Left ventricle myocardium superior (tissue), 1 donor: Measurements from ENCODE around the gene NELL1. TPM values are rescaled to one million over a fixed set of nuclear protein-coding genes. Genes with fewer than 3 reads are reported as not detected.

Experiments used
- ATAC-seq: fragments of 200-7000 bp; cut with Tn5 transposase; one replicate; pipeline ENCODE4 v1.9.1; 2020; ENCODE audit warnings: mild to moderate bottlenecking, moderate library complexity
- DNase-seq: peaks from one replicate; pipeline ENCODE4 v3.0.0-alpha.2; 2020
- intact Hi-C: fragments of 100-400 bp; cut with micrococcal nuclease; formaldehyde crosslinking; loops from one replicate; pipeline ENCODE4 v1.11.0; 2022
- total RNA-seq: library from RNA; stranded (reverse); fragmentation: NEBNext Ultra II Directional; extraction: Animal tissue kit (Norgen Biotek cat#: 25700); gene quantifications from one replicate; pipeline ENCODE4 v1.2.1, GENCODE V29; 2021
- donor health status: DM: no; HTN: yes; CAD: no; lungs with severe emphysema.

Gene NELL1
- total RNA-seq, 1 donor from 2014 or later = not detected

GRCh38 chr11:21343204-21343603, 673.8 kb downstream of the NELL1 start:
- intact Hi-C loops = no loop called here

DNA sequence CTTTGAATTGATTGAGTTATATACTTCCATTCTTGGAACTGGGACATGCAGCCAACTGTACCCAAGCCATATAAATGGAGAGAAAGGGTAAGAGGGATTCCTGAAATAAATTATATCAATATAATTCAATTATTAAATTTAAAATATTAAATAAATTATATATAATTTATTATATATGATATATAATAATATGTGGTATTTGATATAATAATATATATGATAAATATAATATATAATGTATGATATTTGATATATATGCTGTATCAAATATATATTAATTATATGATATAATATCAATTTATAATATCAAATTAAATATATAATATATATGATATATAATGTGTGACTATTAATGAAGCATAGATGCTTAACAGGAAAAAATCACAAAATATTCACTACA, 677.0 kb downstream of the NELL1 start:
- intact Hi-C loops = no loop called here
- DNase-seq = no peak
- ATAC-seq = no peak

More at GRCh38 chr11:21343204-21343603, 673.8 kb downstream of the NELL1 start:
- ATAC-seq (no peak), DNase-seq (no peak)

GRCh38 chr11:21350613-21351012, 681.2 kb downstream of the NELL1 start:
- ATAC-seq (no peak), DNase-seq (no peak)
- intact Hi-C loops = no loop called here

GRCh38 chr11:21353425-21353824, 684.0 kb downstream of the NELL1 start:
- intact Hi-C loops = no loop called here
- ATAC-seq (no peak), DNase-seq (no peak)

DNA sequence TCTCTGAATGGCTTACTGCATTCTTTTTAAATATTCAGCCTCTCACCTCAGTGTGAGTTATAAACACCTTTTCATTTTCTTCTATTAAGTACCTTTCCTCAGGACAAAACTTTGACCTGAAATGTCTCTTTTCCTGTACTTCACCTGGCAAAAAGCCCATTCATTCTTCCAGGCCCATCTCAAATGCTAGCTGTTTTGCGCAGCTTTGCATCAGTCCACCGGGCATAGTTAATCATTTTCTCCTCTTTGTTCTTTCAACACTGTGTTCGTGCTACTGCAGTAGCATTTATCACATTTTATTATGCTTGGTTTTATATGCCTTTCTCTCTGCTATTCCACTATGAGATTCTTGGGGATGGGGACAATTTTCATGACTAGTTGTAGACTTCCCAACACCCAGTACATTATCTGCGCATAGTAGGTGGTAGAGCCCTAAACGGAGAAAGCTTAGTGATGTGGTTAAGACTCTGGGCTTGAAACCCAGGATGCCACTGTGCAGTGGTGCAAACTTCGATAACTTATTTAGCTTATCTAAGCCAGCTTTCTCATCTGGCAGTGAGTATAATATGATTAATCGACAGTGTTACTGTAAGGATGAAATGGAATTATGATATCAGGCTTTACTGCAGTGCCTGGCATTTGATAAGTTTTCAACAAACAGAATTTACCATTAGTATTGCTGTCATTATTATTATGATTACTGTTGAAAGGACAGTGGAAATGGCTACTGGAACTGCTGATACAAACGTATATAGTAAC, 695.7 kb downstream of the NELL1 start:
- DNase-seq (no peak), ATAC-seq (no peak)
- intact Hi-C loops = no loop called here

DNA sequence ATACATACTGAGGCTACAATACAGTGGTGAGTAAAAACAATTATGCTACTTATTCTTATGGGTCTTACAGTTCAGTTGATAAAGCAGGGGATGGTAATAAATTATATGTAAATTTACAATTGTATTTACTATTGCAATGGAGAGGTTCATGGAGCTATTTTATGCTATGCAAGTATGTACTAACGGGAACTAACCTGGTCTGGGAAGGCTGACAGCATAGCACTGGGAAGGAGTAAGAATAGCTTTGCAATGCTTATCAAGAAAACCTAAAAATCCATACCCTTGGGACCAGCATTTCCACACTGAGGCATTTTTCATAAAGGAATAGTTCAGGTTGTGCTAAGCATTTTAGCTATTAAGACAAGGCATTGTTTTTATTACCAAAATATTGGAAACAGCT, 700.6 kb downstream of the NELL1 start:
- ATAC-seq (no peak), DNase-seq (no peak)
- intact Hi-C loops = no loop called here

GRCh38 chr11:21371044-21371443, 701.7 kb downstream of the NELL1 start:
- ATAC-seq (no peak), DNase-seq (no peak)
- intact Hi-C loops = no loop called here

GRCh38 chr11:21372672-21373071, 703.3 kb downstream of the NELL1 start:
- no peak for ATAC-seq
- DNase-seq = no peak
- intact Hi-C loops = no loop called here

- intact Hi-C loops = no loop called here
- ATAC-seq (no peak), DNase-seq (no peak)
Observed at GRCh38 chr11:21374376-21374775, 705.0 kb downstream of the NELL1 start.

GRCh38 chr11:21385669-21386440, 716.5 kb downstream of the NELL1 start:
- intact Hi-C loops = no loop called here
- no peak for ATAC-seq
- no peak for DNase-seq

DNA sequence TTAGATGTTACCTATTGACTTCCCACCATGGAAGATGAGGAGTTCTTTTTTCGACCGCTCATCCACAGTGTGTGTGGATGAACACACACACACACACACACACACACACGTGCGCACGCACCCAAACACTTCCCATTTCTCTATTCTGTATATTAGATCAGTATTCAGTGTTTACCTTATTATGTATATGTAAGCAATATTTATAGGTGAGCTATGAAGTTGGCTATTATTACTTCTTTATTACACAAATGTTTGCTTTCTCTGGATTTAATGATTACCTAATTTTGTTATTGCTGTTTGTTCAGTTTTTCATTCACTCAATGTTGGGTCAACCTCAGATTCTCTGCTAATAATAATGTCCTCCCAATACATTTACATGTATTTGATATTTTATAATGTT, 721.0 kb downstream of the NELL1 start:
- intact Hi-C loops = no loop called here
- ATAC-seq = no peak
- no peak for DNase-seq

DNA sequence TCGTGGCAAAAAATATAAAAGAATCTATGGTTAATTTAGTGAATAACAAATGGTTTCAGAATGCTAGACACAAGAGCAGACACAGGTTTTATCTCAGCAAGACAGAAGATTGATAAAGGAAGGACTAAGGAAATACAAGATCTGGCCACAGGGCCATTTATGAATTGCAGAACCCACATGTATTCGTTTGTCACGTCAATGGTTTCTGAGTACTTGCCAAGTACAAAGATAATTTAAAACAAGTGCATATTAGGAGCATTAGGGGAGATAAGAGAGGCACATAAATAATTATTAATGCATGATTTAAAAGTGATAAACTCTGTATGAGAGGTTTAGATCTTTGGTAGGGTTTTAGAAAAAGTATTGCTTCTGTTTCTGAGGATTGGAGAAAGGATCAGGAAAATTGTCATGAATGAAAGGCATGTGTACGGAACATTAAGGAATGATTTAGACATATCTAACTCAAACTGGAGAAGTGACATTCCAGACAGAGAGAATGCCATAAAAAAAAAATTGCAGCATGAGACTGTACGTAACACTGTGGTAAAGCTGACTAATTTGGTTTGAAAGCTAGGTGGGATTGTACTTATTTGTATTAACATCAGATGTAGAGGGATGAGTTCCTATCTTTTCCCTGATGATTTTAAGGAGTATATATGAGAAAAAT, 727.1 kb downstream of the NELL1 start:
- DNase-seq (no peak), ATAC-seq (no peak)
- intact Hi-C loops = no loop called here

- ATAC-seq = no peak
- intact Hi-C loops = no loop called here
Observed at GRCh38 chr11:21398195-21398594, 728.8 kb downstream of the NELL1 start.

DNA sequence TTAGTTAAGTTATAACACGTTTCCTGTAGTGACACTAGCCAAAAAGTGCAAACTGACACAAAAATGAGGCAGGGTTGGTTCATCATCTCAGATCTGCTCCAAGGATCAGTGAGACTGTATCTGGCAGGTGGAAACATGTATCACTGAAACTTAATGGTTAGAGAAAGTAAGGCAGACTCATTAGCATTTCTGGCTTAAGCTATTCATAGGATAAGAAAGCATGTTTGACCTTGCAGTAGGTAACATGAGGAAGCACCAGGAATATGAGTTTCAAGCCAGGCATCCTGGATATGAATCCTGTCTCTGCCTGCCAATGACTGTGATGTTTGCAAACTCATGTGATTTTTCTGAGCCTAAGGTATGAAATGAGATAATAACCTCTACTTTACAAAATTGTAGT, 732.1 kb downstream of the NELL1 start:
- ATAC-seq (no peak), DNase-seq (no peak)
- intact Hi-C loops = no loop called here

More at GRCh38 chr11:21398195-21398594, 728.8 kb downstream of the NELL1 start:
- DNase-seq = no peak

GRCh38 chr11:21402274-21402673, 732.9 kb downstream of the NELL1 start:
- DNase-seq (no peak), ATAC-seq (no peak)

GRCh38 chr11:21403069-21403468, 733.7 kb downstream of the NELL1 start:
- intact Hi-C loops = no loop called here
- DNase-seq (no peak), ATAC-seq (no peak)

More at GRCh38 chr11:21402274-21402673, 732.9 kb downstream of the NELL1 start:
- intact Hi-C loops = no loop called here

GRCh38 chr11:21405422-21405821, 736.0 kb downstream of the NELL1 start:
- no peak for DNase-seq
- no peak for ATAC-seq
- intact Hi-C loops = no loop called here

GRCh38 chr11:21410513-21410912, 741.1 kb downstream of the NELL1 start:
- intact Hi-C loops = no loop called here
- DNase-seq = no peak
- ATAC-seq = no peak

DNA sequence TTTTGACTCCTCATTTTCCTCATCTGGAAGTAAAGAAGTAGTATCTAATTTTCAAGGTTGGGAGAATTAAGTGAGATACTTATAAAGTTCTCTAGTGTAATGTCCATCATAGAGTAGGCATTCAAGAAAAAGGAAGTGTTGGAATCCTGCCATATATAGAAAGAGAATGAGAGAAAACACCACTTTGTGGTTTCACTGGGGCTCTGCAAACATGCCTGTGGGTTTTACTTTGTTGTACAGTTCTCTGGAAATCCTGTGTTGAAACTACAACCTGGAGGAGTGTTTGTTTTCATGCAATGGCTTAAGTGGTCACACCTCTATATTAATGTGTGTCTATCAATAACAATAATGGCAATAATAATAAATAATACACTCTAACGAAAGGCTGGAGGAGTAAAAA, 741.7 kb downstream of the NELL1 start:
- ATAC-seq = no peak
- no peak for DNase-seq
- intact Hi-C loops = no loop called here

DNA sequence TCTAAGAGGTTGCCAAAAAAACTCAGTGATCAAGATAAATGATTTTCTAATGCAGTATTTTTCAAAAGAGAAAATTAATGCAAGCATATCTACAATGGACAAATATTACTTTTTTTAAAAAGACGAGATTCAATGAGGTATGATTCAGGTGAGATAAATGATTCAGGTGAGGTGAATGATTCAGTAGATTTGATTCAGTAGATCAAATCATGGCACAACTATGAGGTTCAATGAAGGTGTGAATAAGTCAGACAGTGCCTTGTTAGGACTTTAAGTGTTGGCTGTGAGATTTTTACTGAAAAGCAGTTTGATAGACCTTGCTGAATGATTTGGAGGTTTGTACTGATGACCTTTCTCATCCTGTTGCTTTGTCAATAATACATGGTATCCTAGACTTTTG, 742.2 kb downstream of the NELL1 start:
- ATAC-seq (no peak), DNase-seq (no peak)
- intact Hi-C loops = no loop called here
